ENCODE measurements around the gene MAP2. TPM values are rescaled to one million over a fixed set of nuclear protein-coding genes. Genes with fewer than 3 reads are reported as not detected.

MAP2 gene
- total and polyA plus RNA-seq, 2 of the 8 experiments (the other 6 are each of a cell fraction or from before 2014, with no cell fraction given): 5.9 to 9.4 TPM

GRCh38 chr2:209688385-209688784 is 264.5 kb downstream of the MAP2 start:
- H2AFZ ChIP-seq (ENCODE audit: low read length): no peak overlapping the region
- H4K8ac ChIP-seq (ENCODE audit: extremely low read depth, insufficient read depth, low read length): no peak overlapping the region
- no peak overlapping the region for H3K56ac ChIP-seq (replicated peaks; ENCODE audit: insufficient read length, low read depth, low read length)
- H3K23ac ChIP-seq (ENCODE audit: insufficient read length): no peak overlapping the region
- CTCF ChIA-PET (ENCODE audit: partially characterized antibody): no interaction called here
- H3K27ac ChIP-seq (ENCODE audit: low read depth, low read length): no peak overlapping the region
- H3K14ac ChIP-seq (ENCODE audit: insufficient read length): no peak overlapping the region
- H2BK5ac ChIP-seq (ENCODE audit: low read depth, low read length): no peak overlapping the region
- TF ChIP-seq SP1 (IDR thresholded peaks at IDR 0.05; ENCODE audit: low read depth, low read length) (no peak), ATF3 (IDR thresholded peaks at IDR 0.05; ENCODE audit: insufficient read depth, low read depth, low read length) (no peak), EP300 (IDR thresholded peaks at IDR 0.05; ENCODE audit: borderline replicate concordance in 1 of 2, low read depth in 2 of 2, low read length in 2 of 2) (no peak), USF2 (IDR thresholded peaks at IDR 0.05; ENCODE audit: low read length) (no peak), MAX (IDR thresholded peaks at IDR 0.05) (no peak), ZNF274 (IDR thresholded peaks at IDR 0.05; ENCODE audit: borderline replicate concordance, extremely low read depth, low read length) (no peak), GABPA (IDR thresholded peaks at IDR 0.05; ENCODE audit: borderline replicate concordance, insufficient read depth, low read length) (no peak), FOSL1 (IDR thresholded peaks at IDR 0.05; ENCODE audit: insufficient read depth, low read depth, low read length) (no peak), SIN3A (conservative IDR thresholded peaks at IDR 0.05 in 1 of 2, IDR thresholded peaks at IDR 0.05 in 1 of 2; ENCODE audit: low read depth in 1 of 2, low read length in 2 of 2) (no peak), NANOG (IDR thresholded peaks at IDR 0.05; ENCODE audit: insufficient read depth, low read depth, low read length, poor library complexity, severe bottlenecking) (no peak), KDM1A (IDR thresholded peaks at IDR 0.05; ENCODE audit: borderline replicate concordance, low read length) (no peak)
- peaks cover 2 to 7% (median 4%) of the 10 kb centered on the region in 4 experiments; a peak in 4 of 7 replicates for H3K4me1 ChIP-seq (replicated peaks in 1 of 4; ENCODE audit: control insufficient read depth in 3 of 4, insufficient read depth in 4 of 4, low read length in 3 of 4)
- no peak overlapping the region for H2BK120ac ChIP-seq (replicated peaks; ENCODE audit: low read depth, low read length)
- H3K79me2 ChIP-seq (ENCODE audit: control insufficient read depth in 1 of 2, insufficient read depth in 2 of 2, low read length in 2 of 2): no peaks in the 10 kb centered on the region
- no peak overlapping the region for H3K4me2 ChIP-seq (ENCODE audit: insufficient read depth in 1 of 2, low read depth in 2 of 2, low read length in 2 of 2)
- H4K20me1 ChIP-seq (replicated peaks in 1 of 2; ENCODE audit: control insufficient read depth in 1 of 2, insufficient read depth in 2 of 2, low read length in 2 of 2): no peaks in the 10 kb centered on the region
- no peak overlapping the region for H3K9ac ChIP-seq (replicated peaks in 1 of 4; ENCODE audit: extremely low read depth in 1 of 4, low read depth in 3 of 4, low read length in 3 of 4)
- no peak overlapping the region for H3K4me3 ChIP-seq (ENCODE audit: extremely low read depth in 1 of 4, insufficient read depth in 2 of 4, low read depth in 3 of 4, low read length in 4 of 4)
- no peak overlapping the region for H4K91ac ChIP-seq (replicated peaks; ENCODE audit: insufficient read length, low read length)
- no peaks in the 10 kb centered on the region for H3K27me3 ChIP-seq (replicated peaks in 1 of 4; ENCODE audit: control insufficient read depth in 3 of 4, extremely low read depth in 1 of 4, insufficient read depth in 3 of 4, low read length in 3 of 4)
- no peaks in the 10 kb centered on the region for H3K36me3 ChIP-seq (ENCODE audit: control insufficient read depth in 2 of 4, insufficient read depth in 4 of 4, low read length in 3 of 4)
- 0 out of 4 replicates have a peak, but pooled peaks cover 0 to 2% of the 10 kb centered on the region in 2 experiments for H3K9me3 ChIP-seq (ENCODE audit: insufficient read depth in 2 of 2, low read depth in 1 of 2, low read length in 1 of 2)
- WGBS, 2 experiments (ENCODE audit: extremely low coverage in 1 of 2, insufficient coverage in 1 of 2, insufficient read length in 1 of 2, insufficient replicate concordance in 2 of 2, low coverage in 1 of 2, low lambda C conversion rate in 2 of 2, missing lambda C conversion rate in 1 of 2): 91% methylated on average over 2 of the region's 2 CpGs; no CpG with 5 or more reads in 1 of the 2 experiments
- H3K79me1 ChIP-seq (ENCODE audit: low read depth, low read length): no peaks in the 10 kb centered on the region
- H2BK15ac ChIP-seq (ENCODE audit: low read length): no peak overlapping the region
- FAIRE-seq (no peak), DNase-seq (ENCODE audit: low read depth in 1 of 2, low spot score in 2 of 2) (no peak)
- no peak overlapping the region for H2AK5ac ChIP-seq (ENCODE audit: low read depth, low read length)
- H3K18ac ChIP-seq (ENCODE audit: extremely low read depth, low read length): no peak overlapping the region
- H3K23me2 ChIP-seq (ENCODE audit: low read depth, low read length): no peaks in the 10 kb centered on the region
- no peak overlapping the region for H4K5ac ChIP-seq (ENCODE audit: insufficient read length, low read depth, low read length)
- H2BK12ac ChIP-seq (ENCODE audit: low read depth, low read length): no peak overlapping the region
- no peak overlapping the region for H3K4ac ChIP-seq (replicated peaks; ENCODE audit: insufficient read length, low read depth, low read length)
- no peak overlapping the region for H2BK20ac ChIP-seq (ENCODE audit: low read length)
- POLR2A ChIA-PET (ENCODE audit: partially characterized antibody): no interaction called here

All from H1 (cell line).